ENCODE results near the gene SIX5.

SIX5 gene

GRCh38 chr19:45768984-45769782 lies at the start of gene SIX5:
TSS of gene SIX5 (minus strand) at chr19:45769252. CDS start at chr19:45768844, 408 bp downstream.
- no peak within 1 kb of the TSS for H3K4me3 ChIP-seq (IDR thresholded peaks at IDR 0.05; ENCODE audit: insufficient read depth, low read depth, low read length)
- H3K27ac ChIP-seq, result peak within 1 kb of the TSS; percentile 53
- H3K36me3 ChIP-seq (ENCODE audit: insufficient read depth), result no peaks in the 10 kb centered on the region
- H3K9ac ChIP-seq, result peak within 1 kb of the TSS; percentile 66; the same call in 1 of the 2 replicates
- H3K27me3 ChIP-seq (ENCODE audit: insufficient read depth, low read depth), result peaks cover 6% of the 10 kb centered on the region
- H3K4me2 ChIP-seq, result peak within 1 kb of the TSS; percentile 98
- H3K4me1 ChIP-seq (ENCODE audit: low read depth, poor library complexity, severe bottlenecking), result peaks cover 17% of the 10 kb centered on the region
- H2AFZ ChIP-seq (ENCODE audit: low read depth), result peak within 1 kb of the TSS; percentile 68
- no peak for TF ChIP-seq CTCF (conservative IDR thresholded peaks at IDR 0.05; ENCODE audit: low read depth, low read length)
- H4K20me1 ChIP-seq (ENCODE audit: insufficient read depth), result no peaks in the 10 kb centered on the region
- H3K79me2 ChIP-seq (ENCODE audit: insufficient read depth, low read depth), result no peaks in the 10 kb centered on the region

- TF ChIP-seq CTCF (conservative IDR thresholded peaks at IDR 0.05; ENCODE audit: low read depth, low read length), result no peak
- Histone ChIP-seq H3K27ac (peak overlapping the region; percentile 5; the same call in 1 of the 2 replicates), H3K9ac (no peak overlapping the region), H3K27me3 (ENCODE audit: insufficient read depth, low read depth) (no peaks in the 10 kb centered on the region), H3K4me3 (IDR thresholded peaks at IDR 0.05; ENCODE audit: insufficient read depth, low read depth, low read length) (no peak overlapping the region), H3K4me1 (ENCODE audit: low read depth, poor library complexity, severe bottlenecking) (peaks cover 15% of the 10 kb centered on the region), H4K20me1 (ENCODE audit: insufficient read depth) (no peaks in the 10 kb centered on the region), H2AFZ (ENCODE audit: low read depth) (no peak overlapping the region), H3K79me2 (ENCODE audit: insufficient read depth, low read depth) (no peaks in the 10 kb centered on the region), H3K4me2 (no peak overlapping the region), H3K36me3 (ENCODE audit: insufficient read depth) (no peaks in the 10 kb centered on the region)
Measured at GRCh38 chr19:45817725-45818301, 48.8 kb upstream of the SIX5 start.

- H3K27me3 ChIP-seq (ENCODE audit: insufficient read depth, low read depth), result no peaks in the 10 kb centered on the region
- H4K20me1 ChIP-seq (ENCODE audit: insufficient read depth), result no peaks in the 10 kb centered on the region
- H3K4me3 ChIP-seq (IDR thresholded peaks at IDR 0.05; ENCODE audit: insufficient read depth, low read depth, low read length), result no peak overlapping the region
- H3K36me3 ChIP-seq (ENCODE audit: insufficient read depth), result no peaks in the 10 kb centered on the region
- peak; percentile 99 for TF ChIP-seq CTCF (conservative IDR thresholded peaks at IDR 0.05; ENCODE audit: low read depth, low read length)
- no peak overlapping the region for H2AFZ ChIP-seq (ENCODE audit: low read depth)
- H3K4me1 ChIP-seq (ENCODE audit: low read depth, poor library complexity, severe bottlenecking), result peaks cover 15% of the 10 kb centered on the region
- no peaks in the 10 kb centered on the region for H3K79me2 ChIP-seq (ENCODE audit: insufficient read depth, low read depth)
- H3K9ac ChIP-seq, result no peak overlapping the region
- H3K4me2 ChIP-seq, result no peak overlapping the region
- H3K27ac ChIP-seq, result peak overlapping the region; percentile 5; the same call in 1 of the 2 replicates
Measured at GRCh38 chr19:45817010-45817724, 48.1 kb upstream of the SIX5 start.

- Histone ChIP-seq H3K4me3 (IDR thresholded peaks at IDR 0.05; ENCODE audit: insufficient read depth, low read depth, low read length) (no peak overlapping the region), H3K27me3 (ENCODE audit: insufficient read depth, low read depth) (no peaks in the 10 kb centered on the region), H3K36me3 (ENCODE audit: insufficient read depth) (no peaks in the 10 kb centered on the region), H3K4me1 (ENCODE audit: low read depth, poor library complexity, severe bottlenecking) (peaks cover 15% of the 10 kb centered on the region), H3K4me2 (no peak overlapping the region), H2AFZ (ENCODE audit: low read depth) (no peak overlapping the region), H3K9ac (no peak overlapping the region), H3K27ac (no peak overlapping the region), H3K79me2 (ENCODE audit: insufficient read depth, low read depth) (no peaks in the 10 kb centered on the region), H4K20me1 (ENCODE audit: insufficient read depth) (no peaks in the 10 kb centered on the region)
- no peak for TF ChIP-seq CTCF (conservative IDR thresholded peaks at IDR 0.05; ENCODE audit: low read depth, low read length)
Measured at GRCh38 chr19:45816236-45817009, 47.4 kb upstream of the SIX5 start.

Data from KMS-11 (cell line).